ENCODE measurements around the gene AAMDC.
"Not testable (repeated sequence)": the region's sequence is repeated elsewhere in the genome, so short reads cannot be mapped to it uniquely, and the experiment has no call there.

The AAMDC gene

GRCh38 chr11:77883775-77884174 is 62.8 kb downstream of the AAMDC start:
- DNase-seq (ENCODE audit: insufficient read length, low spot score) = no peak
- no peak for FAIRE-seq

GRCh38 chr11:77884186-77884828 is 63.4 kb downstream of the AAMDC start:
- FAIRE-seq (no peak), DNase-seq (ENCODE audit: insufficient read length, low spot score) (no peak)

GRCh38 chr11:77884829-77885190 is 63.9 kb downstream of the AAMDC start:
- DNase-seq (ENCODE audit: insufficient read length, low spot score) = no peak
- no peak for FAIRE-seq

- DNase-seq (ENCODE audit: insufficient read length, low spot score) = no peak
- FAIRE-seq = no peak
These were observed 65.5 kb downstream of the AAMDC start for GRCh38 chr11:77886401-77886800.

GRCh38 chr11:77889045-77889444 is 68.1 kb downstream of the AAMDC start:
- FAIRE-seq; DNase-seq (ENCODE audit: insufficient read length, low spot score): not testable (repeated sequence)

- not testable (repeated sequence) for FAIRE-seq; DNase-seq (ENCODE audit: insufficient read length, low spot score)
These were observed 69.2 kb downstream of the AAMDC start for GRCh38 chr11:77890100-77890614.

- DNase-seq (ENCODE audit: insufficient read length, low spot score); FAIRE-seq: not testable (repeated sequence)
These were observed 69.7 kb downstream of the AAMDC start for GRCh38 chr11:77890619-77891056.

- not testable (repeated sequence) for FAIRE-seq; DNase-seq (ENCODE audit: insufficient read length, low spot score)
These were observed 70.3 kb downstream of the AAMDC start for GRCh38 chr11:77891256-77891655.

GRCh38 chr11:77891703-77892102 is 70.8 kb downstream of the AAMDC start:
- FAIRE-seq; DNase-seq (ENCODE audit: insufficient read length, low spot score): not testable (repeated sequence)

GRCh38 chr11:77894949-77895348 is 74.0 kb downstream of the AAMDC start:
- DNase-seq (ENCODE audit: insufficient read length, low spot score); FAIRE-seq: not testable (repeated sequence)

GRCh38 chr11:77908835-77909234 is 87.9 kb downstream of the AAMDC start:
- DNase-seq (ENCODE audit: insufficient read length, low spot score) (no peak), FAIRE-seq (no peak)

- DNase-seq (ENCODE audit: insufficient read length, low spot score) (no peak), FAIRE-seq (no peak)
These were observed 88.3 kb downstream of the AAMDC start for GRCh38 chr11:77909277-77909676.

GRCh38 chr11:77910828-77911227 is 89.9 kb downstream of the AAMDC start:
- FAIRE-seq; DNase-seq (ENCODE audit: insufficient read length, low spot score): not testable (repeated sequence)

- DNase-seq (ENCODE audit: insufficient read length, low spot score) = not testable (repeated sequence)
These were observed 92.8 kb downstream of the AAMDC start for GRCh38 chr11:77913608-77914306.

GRCh38 chr11:77914307-77914791 is 93.4 kb downstream of the AAMDC start:
- DNase-seq (ENCODE audit: insufficient read length, low spot score); FAIRE-seq: not testable (repeated sequence)

More at GRCh38 chr11:77913608-77914306, 92.8 kb downstream of the AAMDC start:
- not testable (repeated sequence) for FAIRE-seq

GRCh38 chr11:77917713-77918112 is 96.8 kb downstream of the AAMDC start:
- DNase-seq (ENCODE audit: insufficient read length, low spot score); FAIRE-seq: not testable (repeated sequence)
